Esophagus (tissue), 2 donors: ENCODE results near the gene GJD3. TPM values are rescaled to one million over a fixed set of nuclear protein-coding genes. Genes with fewer than 3 reads are reported as not detected.
"Not testable (repeated sequence)": the region's sequence is repeated elsewhere in the genome, so short reads cannot be mapped to it uniquely, and the experiment has no call there.

Experiments
- H3K27ac ChIP-seq, 2 donors: one replicate each; pipeline ENCODE4 v1.5.1; 2013; ENCODE audit warnings: low read depth in 2 of 2, mild to moderate bottlenecking in 2 of 2, inconsistent platforms in 1 of 2, low read length in 1 of 2, moderate library complexity in 1 of 2
- H3K27me3 ChIP-seq, 2 donors: one replicate each; pipeline ENCODE4 v1.6.1; 2013; ENCODE audit warnings: low read length in 2 of 2, control low read depth in 1 of 2, mild to moderate bottlenecking in 1 of 2; ENCODE audit not compliant: insufficient read depth in 2 of 2, control insufficient read depth in 1 of 2
- H3K36me3 ChIP-seq, 2 donors: one replicate each; pipeline ENCODE4 v1.6.1; 2013; ENCODE audit warnings: low read length in 1 of 2; ENCODE audit not compliant: control insufficient read depth in 2 of 2, insufficient read depth in 2 of 2
- H3K4me1 ChIP-seq, 2 donors: one replicate each; pipeline ENCODE4 v1.6.1; 2013; ENCODE audit warnings: low read length in 1 of 2; ENCODE audit not compliant: control insufficient read depth in 2 of 2, insufficient read depth in 2 of 2
- H3K4me3 ChIP-seq, 2 donors: one replicate each; pipeline ENCODE4 v1.5.1; 2013; ENCODE audit warnings: low read length in 2 of 2, mild to moderate bottlenecking in 2 of 2, low read depth in 1 of 2, moderate library complexity in 1 of 2
- H3K9me3 ChIP-seq, 2 donors: one replicate each; pipeline ENCODE4 v1.6.1; 2013; ENCODE audit warnings: mild to moderate bottlenecking in 2 of 2, low read depth in 1 of 2, low read length in 1 of 2, moderate library complexity in 1 of 2; ENCODE audit not compliant: control insufficient read depth in 2 of 2, insufficient read depth in 1 of 2
- WGBS, 2 donors: extraction: QIAGEN DNeasy Blood & Tissue Kit; methylation state at CpG; one replicate each; pipeline ENCODE4 v1.1.7; 2013; 5-methylcytosine and 5-hydroxymethylcytosine counted together
- polyA plus RNA-seq, 2 donors: library from polyadenylated mRNA; stranded (reverse); fragments of 200-250 nt; gene quantifications; one replicate each; pipeline ENCODE4 v1.2.3, GENCODE V29; 2013
- donor health status: healthy with polysubstance abuse.
- donor health status: Bipolar disorder and iron deficiency.

The GJD3 gene
- 1 to 10 TPM in 1 of 2 donors, under 1 TPM in 1; 0.68 to 1.0 TPM for polyA plus RNA-seq

DNA sequence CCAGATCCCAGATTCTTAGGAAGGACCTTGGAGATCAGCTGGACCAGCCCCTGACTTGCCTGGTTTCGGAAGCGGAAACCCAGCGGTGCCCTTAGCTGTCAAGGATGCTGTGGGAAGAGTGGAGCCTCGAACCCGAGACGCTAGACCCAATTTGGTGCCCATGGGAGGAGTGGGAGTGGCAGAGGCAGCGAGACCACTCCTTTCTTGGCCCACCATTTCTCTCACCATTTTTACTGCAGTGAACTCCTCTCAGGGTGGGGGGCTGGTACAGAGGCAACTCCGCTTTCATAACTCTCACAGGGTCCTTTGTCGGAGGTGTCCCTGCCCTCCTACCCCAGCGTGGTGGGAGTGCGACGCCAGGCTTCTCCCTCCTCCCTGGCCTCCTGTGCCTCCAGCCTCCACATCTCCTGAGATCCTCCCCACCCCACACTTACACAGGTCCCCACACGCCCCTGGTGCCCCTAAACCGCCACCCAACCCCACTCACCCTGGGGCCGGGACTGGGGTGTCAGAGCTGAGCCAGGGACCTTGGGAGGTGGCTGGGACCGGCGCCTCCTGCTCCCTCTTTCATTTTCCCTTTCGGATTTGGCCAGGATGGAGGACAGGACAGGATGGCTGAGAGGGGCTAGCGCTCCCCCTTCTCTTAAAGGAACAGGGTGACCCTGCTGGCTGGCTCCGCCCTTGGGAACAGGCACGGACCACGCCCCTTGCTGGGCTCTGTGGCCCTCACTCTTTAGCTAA lies at the start of gene GJD3:
Gene GJD3, minus strand, starts transcription at position 617 of the 741 bp plus-strand sequence. CDS start 922 bp downstream, outside the sequence.
- Histone ChIP-seq H3K4me3 (peak within 1 kb of the TSS; percentile 57 to 60), H3K27me3 (no peaks in the 10 kb centered on the region), H3K9me3 (no peaks in the 10 kb centered on the region), H3K4me1 (peaks cover 4 to 16% of the 10 kb centered on the region in 2 donors), H3K27ac (no peak within 1 kb of the TSS), H3K36me3 (no peaks in the 10 kb centered on the region)
- 64 to 66% methylated on average over 22 of the region's 22 CpGs for WGBS, 2 donors

DNA sequence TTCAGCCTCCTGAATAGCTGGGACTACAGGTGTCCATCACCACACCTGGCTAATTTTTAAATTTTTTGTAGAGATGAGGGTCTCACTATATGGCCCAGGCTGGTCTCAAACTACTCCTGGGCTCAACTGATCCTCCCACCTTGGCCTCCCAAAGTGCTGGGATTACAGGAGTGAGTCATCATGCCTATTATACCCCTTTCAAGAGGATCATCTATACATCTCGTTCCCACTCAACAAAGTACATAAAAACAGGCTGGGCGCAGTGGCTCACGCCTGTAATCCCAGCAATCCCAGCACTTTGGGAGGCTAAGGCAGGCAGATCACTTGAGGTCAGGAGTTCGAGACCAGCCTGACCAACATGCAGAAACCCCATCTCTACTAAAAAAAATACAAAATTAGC lies 49.8 kb upstream of the GJD3 start:
- H3K27me3 ChIP-seq, H3K27ac ChIP-seq, H3K4me1 ChIP-seq, H3K4me3 ChIP-seq, H3K36me3 ChIP-seq, H3K9me3 ChIP-seq: not testable (repeated sequence)
- WGBS, 2 donors = 73 to 79% methylated on average over 4 of the region's 4 CpGs

GRCh38 chr17:40412880-40413279 lies 48.3 kb upstream of the GJD3 start:
- no peak overlapping the region for H3K27ac ChIP-seq
- H3K9me3 ChIP-seq = no peaks in the 10 kb centered on the region
- no peak overlapping the region for H3K4me3 ChIP-seq
- H3K4me1 ChIP-seq = no peaks in the 10 kb centered on the region
- no peaks in the 10 kb centered on the region for H3K27me3 ChIP-seq
- no peaks in the 10 kb centered on the region for H3K36me3 ChIP-seq

DNA sequence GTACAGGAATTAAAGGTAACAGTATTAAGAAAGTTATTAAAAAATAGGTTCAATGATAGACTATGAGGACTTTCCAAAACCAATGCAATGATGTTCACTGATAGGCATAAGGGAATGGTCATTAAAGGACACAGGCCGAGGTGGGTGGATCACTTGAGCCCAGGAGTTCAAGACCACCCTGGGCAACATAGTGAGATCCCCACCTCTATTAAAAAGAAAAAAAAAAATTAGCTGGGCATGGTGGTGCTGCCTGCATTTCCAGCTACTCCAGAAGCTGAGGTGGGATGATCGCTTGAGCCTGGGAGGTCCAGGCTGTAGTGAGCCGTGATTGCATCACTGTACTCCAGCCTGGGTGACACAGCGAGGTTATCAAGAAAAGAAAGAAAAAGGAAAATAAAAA lies 47.3 kb upstream of the GJD3 start:
- WGBS, 2 donors = 97 to 98% methylated on average over 4 of the region's 4 CpGs
- no peaks in the 10 kb centered on the region for H3K4me1 ChIP-seq
- no peak overlapping the region for H3K27ac ChIP-seq
- H3K4me3 ChIP-seq = no peak overlapping the region
- no peaks in the 10 kb centered on the region for H3K27me3 ChIP-seq
- no peaks in the 10 kb centered on the region for H3K9me3 ChIP-seq
- no peaks in the 10 kb centered on the region for H3K36me3 ChIP-seq

GRCh38 chr17:40410082-40410481 lies 45.5 kb upstream of the GJD3 start:
- WGBS, 2 donors = 84 to 90% methylated on average over 1 of the region's 1 CpG
- Histone ChIP-seq H3K27ac (no peak overlapping the region), H3K27me3 (no peaks in the 10 kb centered on the region)

GRCh38 chr17:40409540-40409939 lies 45.0 kb upstream of the GJD3 start:
- H3K27me3 ChIP-seq, H3K4me1 ChIP-seq, H3K9me3 ChIP-seq, H3K36me3 ChIP-seq, H3K27ac ChIP-seq, H3K4me3 ChIP-seq: not testable (repeated sequence)
- 95 to 98% methylated on average over 4 of the region's 4 CpGs for WGBS, 2 donors

More at GRCh38 chr17:40410082-40410481, 45.5 kb upstream of the GJD3 start:
- no peak overlapping the region for H3K4me3 ChIP-seq
- no peaks in the 10 kb centered on the region for H3K9me3 ChIP-seq
- H3K4me1 ChIP-seq = no peaks in the 10 kb centered on the region
- H3K36me3 ChIP-seq = no peaks in the 10 kb centered on the region

DNA sequence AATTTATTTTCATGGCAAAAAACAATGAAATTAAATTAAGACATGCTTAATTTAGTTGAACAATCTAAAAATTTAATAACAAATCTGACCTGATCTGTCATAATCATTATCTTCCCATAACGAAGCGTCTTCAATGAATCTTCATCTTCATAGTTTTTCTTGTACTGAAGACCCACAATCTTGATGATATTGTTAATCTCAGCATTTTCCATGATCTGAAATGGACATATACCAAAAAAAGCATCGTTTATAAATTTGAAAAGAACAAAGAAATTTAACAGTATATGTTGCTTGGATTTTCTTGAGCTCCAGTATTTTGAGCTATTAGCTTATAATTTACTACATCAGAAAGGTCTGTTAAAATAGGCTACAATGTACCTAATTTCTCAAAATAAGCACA lies 42.9 kb upstream of the GJD3 start:
- Histone ChIP-seq H3K27me3 (no peaks in the 10 kb centered on the region), H3K36me3 (no peaks in the 10 kb centered on the region), H3K4me1 (no peaks in the 10 kb centered on the region), H3K9me3 (no peaks in the 10 kb centered on the region), H3K27ac (no peak overlapping the region), H3K4me3 (no peak overlapping the region)
- 92 to 96% methylated on average over 3 of the region's 3 CpGs for WGBS, 2 donors

DNA sequence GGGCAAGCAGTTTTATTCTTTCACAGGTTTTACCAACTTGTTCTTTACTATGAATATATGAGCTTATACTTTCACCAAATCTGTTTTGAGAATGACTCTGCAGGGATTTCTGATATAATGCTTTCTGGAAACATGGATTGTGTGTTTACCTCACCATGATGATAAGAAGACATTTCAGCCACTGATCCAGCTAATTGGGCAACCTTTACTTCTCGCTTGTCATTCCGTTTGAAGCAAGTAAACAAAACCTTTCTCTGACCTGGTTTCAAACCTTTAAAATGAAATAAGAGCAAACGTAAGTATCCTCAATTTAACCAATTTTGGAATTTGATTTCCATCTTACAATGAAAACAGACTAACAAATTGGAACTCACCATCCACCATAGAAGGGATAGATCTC lies 39.5 kb upstream of the GJD3 start:
- Histone ChIP-seq H3K9me3 (no peaks in the 10 kb centered on the region), H3K27me3 (no peaks in the 10 kb centered on the region), H3K36me3 (no peaks in the 10 kb centered on the region), H3K27ac (no peak overlapping the region), H3K4me3 (no peak overlapping the region), H3K4me1 (no peaks in the 10 kb centered on the region)
- 82 to 85% methylated on average over 3 of the region's 3 CpGs for WGBS, 2 donors

- 82 to 85% methylated on average over 1 of the region's 1 CpG for WGBS, 2 donors
- Histone ChIP-seq H3K9me3 (no peaks in the 10 kb centered on the region), H3K4me3 (no peak overlapping the region), H3K27me3 (no peaks in the 10 kb centered on the region), H3K27ac (no peak overlapping the region), H3K36me3 (no peaks in the 10 kb centered on the region), H3K4me1 (no peaks in the 10 kb centered on the region)
Observed at GRCh38 chr17:40402668-40403067, 38.1 kb upstream of the GJD3 start.

GRCh38 chr17:40399185-40399584 lies 34.6 kb upstream of the GJD3 start:
- Histone ChIP-seq H3K27ac (no peak overlapping the region), H3K4me1 (no peaks in the 10 kb centered on the region), H3K36me3 (no peaks in the 10 kb centered on the region), H3K9me3 (no peaks in the 10 kb centered on the region), H3K27me3 (no peaks in the 10 kb centered on the region), H3K4me3 (no peak overlapping the region)
- 50 to 52% methylated on average over 4 of the region's 4 CpGs for WGBS, 2 donors
